ENCODE measurements around the gene NME7. TPM values are rescaled to one million over a fixed set of nuclear protein-coding genes. Genes with fewer than 3 reads are reported as not detected.

The NME7 gene
- total RNA-seq, 6 experiments from 2014 or later, result 16.0 to 22.2 (median 18.7) TPM

DNA sequence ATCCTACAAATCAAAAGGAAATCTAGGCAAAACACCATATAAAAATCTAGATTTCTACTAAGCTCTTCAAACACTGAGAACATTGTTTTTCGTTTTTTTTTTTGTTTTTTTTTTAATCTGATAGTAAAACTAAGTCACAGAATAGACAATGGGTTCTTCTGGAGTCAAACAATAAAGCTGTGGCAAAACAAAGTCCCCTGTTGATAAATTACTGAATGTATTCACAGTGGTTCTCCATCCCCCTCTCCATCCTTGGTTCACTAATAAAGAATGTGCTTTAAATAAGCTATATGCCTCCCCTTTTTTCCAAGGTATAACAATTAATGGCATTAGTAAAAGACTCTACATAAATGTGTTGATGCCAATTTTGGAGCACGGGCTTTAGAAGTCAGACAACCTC, 277.8 kb downstream of the NME7 start:
- Mint-ChIP-seq H3K27ac (no peak overlapping the region), H3K4me1 (ENCODE audit: low read depth) (peaks cover 15% of the 10 kb centered on the region; the same call in 1 of the 2 replicates), H3K9me3 (no peaks in the 10 kb centered on the region), H3K4me3 (no peak overlapping the region), H3K36me3 (ENCODE audit: low read depth) (no peaks in the 10 kb centered on the region), H3K27me3 (ENCODE audit: insufficient read depth) (peaks cover 5% of the 10 kb centered on the region; the same call in 1 of the 2 replicates)
- TF ChIP-seq, protein P1, sequence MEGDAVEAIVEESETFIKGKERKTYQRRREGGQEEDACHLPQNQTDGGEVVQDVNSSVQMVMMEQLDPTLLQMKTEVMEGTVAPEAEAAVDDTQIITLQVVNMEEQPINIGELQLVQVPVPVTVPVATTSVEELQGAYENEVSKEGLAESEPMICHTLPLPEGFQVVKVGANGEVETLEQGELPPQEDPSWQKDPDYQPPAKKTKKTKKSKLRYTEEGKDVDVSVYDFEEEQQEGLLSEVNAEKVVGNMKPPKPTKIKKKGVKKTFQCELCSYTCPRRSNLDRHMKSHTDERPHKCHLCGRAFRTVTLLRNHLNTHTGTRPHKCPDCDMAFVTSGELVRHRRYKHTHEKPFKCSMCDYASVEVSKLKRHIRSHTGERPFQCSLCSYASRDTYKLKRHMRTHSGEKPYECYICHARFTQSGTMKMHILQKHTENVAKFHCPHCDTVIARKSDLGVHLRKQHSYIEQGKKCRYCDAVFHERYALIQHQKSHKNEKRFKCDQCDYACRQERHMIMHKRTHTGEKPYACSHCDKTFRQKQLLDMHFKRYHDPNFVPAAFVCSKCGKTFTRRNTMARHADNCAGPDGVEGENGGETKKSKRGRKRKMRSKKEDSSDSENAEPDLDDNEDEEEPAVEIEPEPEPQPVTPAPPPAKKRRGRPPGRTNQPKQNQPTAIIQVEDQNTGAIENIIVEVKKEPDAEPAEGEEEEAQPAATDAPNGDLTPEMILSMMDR (IDR thresholded peaks at IDR 0.05), result no peak
- DNase-seq, result no peak

DNA sequence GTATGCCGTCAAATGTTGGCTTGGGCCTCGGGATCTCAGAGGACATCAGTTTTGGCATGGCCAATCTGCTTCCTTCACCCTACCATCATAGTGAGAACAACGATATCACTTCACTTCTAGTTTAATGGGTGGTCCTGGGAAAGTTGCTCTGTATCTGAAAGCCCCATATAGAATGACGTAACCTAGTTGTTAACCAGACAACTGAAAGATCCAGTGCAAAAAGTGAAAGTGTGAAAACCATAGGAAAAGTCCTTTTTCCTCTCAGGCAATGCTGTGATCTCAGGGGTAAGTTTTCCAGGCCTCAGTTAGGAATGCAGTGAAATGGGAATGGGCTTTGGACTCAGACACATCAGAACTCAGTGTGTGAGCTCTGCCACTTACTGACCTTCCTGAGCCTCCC, 279.7 kb downstream of the NME7 start:
- peaks cover 15% of the 10 kb centered on the region; the same call in 1 of the 2 replicates for H3K4me1 Mint-ChIP-seq (ENCODE audit: low read depth)
- H3K36me3 Mint-ChIP-seq (ENCODE audit: low read depth), result no peaks in the 10 kb centered on the region

DNA sequence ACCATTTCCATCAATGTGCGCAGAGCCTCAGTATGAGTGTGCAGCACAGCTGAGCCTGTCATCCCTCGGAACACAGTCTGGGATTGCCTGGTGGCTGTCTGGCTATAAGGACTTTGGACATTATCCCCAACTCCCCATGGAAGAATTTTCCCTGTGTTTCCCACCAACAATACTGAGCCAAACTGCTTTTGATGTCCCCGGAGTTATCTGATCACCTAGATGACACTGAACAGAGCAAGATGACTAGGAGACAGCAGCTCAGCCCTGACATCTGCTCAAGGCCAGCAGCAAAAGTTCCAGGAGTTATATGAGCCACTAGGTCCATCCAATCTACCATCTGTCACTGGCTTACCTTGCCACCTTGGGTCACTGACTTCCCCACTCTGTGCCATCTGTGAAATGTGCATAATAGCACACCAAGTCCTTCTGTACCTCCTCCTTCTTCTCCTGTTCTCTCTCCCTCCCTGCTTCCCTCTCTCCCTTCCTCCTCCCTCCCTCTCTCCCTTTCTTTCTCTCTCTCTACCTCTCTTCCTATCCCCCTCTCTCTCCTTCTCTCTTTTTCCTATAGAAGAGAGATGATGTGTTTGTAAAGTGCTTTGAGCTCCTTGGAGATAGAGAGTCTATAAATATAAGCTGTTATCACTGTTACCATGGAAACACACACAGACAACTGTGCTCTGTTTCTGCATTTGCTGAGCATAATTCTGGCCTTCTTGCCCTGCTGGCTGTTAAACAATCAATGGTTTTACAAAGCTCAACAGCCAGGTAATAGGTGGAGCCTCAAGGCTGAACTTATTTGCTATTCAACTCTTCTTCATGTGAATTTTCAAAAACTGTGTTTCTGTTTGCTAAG, 280.8 kb downstream of the NME7 start:
- TF ChIP-seq, protein P1 (IDR thresholded peaks at IDR 0.05), result no peak
- H3K4me3 Mint-ChIP-seq, result no peak overlapping the region
- H3K27ac Mint-ChIP-seq, result peak overlapping the region; percentile 57
- peaks cover 11% of the 10 kb centered on the region; the same call in 1 of the 2 replicates for H3K4me1 Mint-ChIP-seq (ENCODE audit: low read depth)
- H3K9me3 Mint-ChIP-seq, result no peaks in the 10 kb centered on the region
- H3K36me3 Mint-ChIP-seq (ENCODE audit: low read depth), result no peaks in the 10 kb centered on the region
- H3K27me3 Mint-ChIP-seq (ENCODE audit: insufficient read depth), result no peaks in the 10 kb centered on the region; the same call in 1 of the 2 replicates
- DNase-seq, result peak; percentile 48

More for the DNA sequence above, 279.7 kb downstream of the NME7 start:
- no peak overlapping the region for H3K27ac Mint-ChIP-seq
- no peaks in the 10 kb centered on the region for H3K27me3 Mint-ChIP-seq (ENCODE audit: insufficient read depth)
- DNase-seq, result no peak
- no peaks in the 10 kb centered on the region for H3K9me3 Mint-ChIP-seq
- TF ChIP-seq, protein P1 (IDR thresholded peaks at IDR 0.05), result no peak
- H3K4me3 Mint-ChIP-seq, result no peak overlapping the region

DNA sequence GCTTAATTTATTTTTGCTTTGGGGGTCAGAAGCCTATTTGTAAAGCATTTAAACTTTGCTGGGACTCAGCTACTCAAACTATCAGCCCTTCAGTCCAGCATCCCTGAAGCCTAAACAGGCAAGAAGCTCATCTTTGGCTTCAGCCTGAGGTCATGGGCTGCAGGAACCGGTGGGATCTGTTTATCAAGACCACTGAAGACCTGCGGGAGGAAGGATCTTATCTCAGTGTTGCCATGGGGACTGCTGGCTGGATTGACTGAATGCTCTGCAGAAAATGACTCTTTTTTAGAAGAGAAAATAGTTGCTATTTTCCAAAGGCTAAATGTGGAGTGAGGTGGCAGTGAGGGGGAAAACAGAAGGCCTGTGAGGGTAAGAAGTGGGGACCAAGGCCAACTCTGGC, 281.7 kb downstream of the NME7 start:
- Mint-ChIP-seq H3K4me3 (no peak overlapping the region), H3K27ac (no peak overlapping the region), H3K4me1 (ENCODE audit: low read depth) (peaks cover 2% of the 10 kb centered on the region; the same call in 1 of the 2 replicates), H3K36me3 (ENCODE audit: low read depth) (no peaks in the 10 kb centered on the region), H3K9me3 (no peaks in the 10 kb centered on the region), H3K27me3 (ENCODE audit: insufficient read depth) (peaks cover 2% of the 10 kb centered on the region; the same call in 1 of the 2 replicates)
- DNase-seq, result no peak
- TF ChIP-seq, protein P1 (IDR thresholded peaks at IDR 0.05), result no peak

Other genes with a start within 250 kb of the NME7 start
- 10 to 100 TPM; 33.2 to 37.3 (median 35.9) TPM for gene BLZF1, start 398 bp upstream of the NME7 start, total RNA-seq (2021; fragmentation: NEBNext Ultra II Directional; extraction: Animal tissue kit (Norgen Biotek cat#: 25700))
- gene CCDC181, start 59.7 kb upstream of the NME7 start, total RNA-seq (2021; fragmentation: NEBNext Ultra II Directional; extraction: Animal tissue kit (Norgen Biotek cat#: 25700)), result not detected
- 1 to 10 TPM; 2.3 to 3.2 (median 2.8) TPM for gene SLC19A2, start 118.1 kb upstream of the NME7 start, total RNA-seq (2021; fragmentation: NEBNext Ultra II Directional; extraction: Animal tissue kit (Norgen Biotek cat#: 25700))
- gene F5, start 218.7 kb upstream of the NME7 start, total RNA-seq (2021; fragmentation: NEBNext Ultra II Directional; extraction: Animal tissue kit (Norgen Biotek cat#: 25700)), result not detected